Fibroblast of mammary gland (primary cell): ENCODE data around the gene CMTM7.
"Not testable (repeated sequence)": the region's sequence is repeated elsewhere in the genome, so short reads cannot be mapped to it uniquely, and the experiment has no call there.

ENCODE experiments used
- DNase-seq: peaks from one replicate; pipeline ENCODE4 v3.0.0-alpha.2; 2010; ENCODE audit warnings: low read depth
- H3K4me3 ChIP-seq: 2 replicates; pipeline ENCODE4 v1.5.1; 2011; ENCODE audit warnings: low read depth, mild to moderate bottlenecking, low read length, moderate library complexity; ENCODE audit not compliant: control insufficient read depth
- CTCF ChIP-seq: conservative IDR thresholded peaks from 2 replicates; pipeline ENCODE4 v1.5.1; 2011; ENCODE audit warnings: low read depth, low read length, inconsistent platforms; ENCODE audit not compliant: control insufficient read depth, insufficient read depth

The CMTM7 gene

GRCh38 chr3:32467333-32468070, 75.8 kb downstream of the CMTM7 start:
- H3K4me3 ChIP-seq, result peak overlapping the region; percentile 9
- peak; percentile 65 for TF ChIP-seq CTCF
- DNase-seq, result peak; percentile 57

GRCh38 chr3:32469151-32469874, 77.7 kb downstream of the CMTM7 start:
- H3K4me3 ChIP-seq, result no peak overlapping the region
- DNase-seq, result no peak
- TF ChIP-seq CTCF, result no peak

GRCh38 chr3:32470362-32470761, 78.7 kb downstream of the CMTM7 start:
- no peak for TF ChIP-seq CTCF
- no peak for DNase-seq
- no peak overlapping the region for H3K4me3 ChIP-seq

- H3K4me3 ChIP-seq, result no peak overlapping the region
- TF ChIP-seq CTCF, result no peak
- no peak for DNase-seq
Measured at GRCh38 chr3:32471246-32471645, 79.6 kb downstream of the CMTM7 start.

GRCh38 chr3:32472151-32472550, 80.5 kb downstream of the CMTM7 start:
- H3K4me3 ChIP-seq, DNase-seq: not testable (repeated sequence)

- no peak for TF ChIP-seq CTCF
- H3K4me3 ChIP-seq, result no peak overlapping the region
- no peak for DNase-seq
Measured at GRCh38 chr3:32474201-32474600, 82.5 kb downstream of the CMTM7 start.

- no peak for DNase-seq
- no peak overlapping the region for H3K4me3 ChIP-seq
- TF ChIP-seq CTCF, result no peak
Measured at GRCh38 chr3:32480604-32481003, 89.0 kb downstream of the CMTM7 start.
